Fibroblast of peridontal ligament (primary cell): ENCODE results near the gene LDLRAD4.
A peak's percentile ranks its signal among the peaks of the same experiment; 100 is the strongest.

Source experiments
- DNase-seq: peaks from one replicate; pipeline ENCODE4 v3.0.0-alpha.2; 2010; ENCODE audit errors: extremely low read depth

The LDLRAD4 gene

GRCh38 chr18:13306583-13306982, 88.0 kb downstream of the LDLRAD4 start:
- DNase-seq, result no peak

GRCh38 chr18:13308369-13308768, 89.8 kb downstream of the LDLRAD4 start:
- DNase-seq, result no peak

- no peak for DNase-seq
Measured at GRCh38 chr18:13309031-13309747, 90.6 kb downstream of the LDLRAD4 start.

- DNase-seq, result no peak
Measured at GRCh38 chr18:13309748-13310670, 91.4 kb downstream of the LDLRAD4 start.

DNA sequence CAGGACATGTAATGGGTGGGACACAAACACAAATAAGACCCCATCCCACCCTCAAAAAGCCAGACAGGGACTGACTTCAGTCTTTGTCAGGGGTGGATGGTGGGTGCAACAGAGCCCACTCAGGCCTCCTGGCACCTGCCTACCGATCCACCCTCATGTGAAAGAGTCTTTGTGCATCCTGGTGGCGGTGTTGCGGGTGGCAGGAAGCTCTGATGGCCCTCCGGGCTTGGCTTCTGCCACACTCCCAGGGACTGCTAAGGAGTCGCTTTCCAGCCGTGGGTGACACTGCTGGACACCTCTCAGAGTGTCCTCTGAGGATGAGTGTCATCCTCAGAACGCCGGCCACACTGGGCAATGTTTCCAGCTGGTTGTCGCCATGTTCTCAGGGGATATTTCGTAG, 92.6 kb downstream of the LDLRAD4 start:
- DNase-seq, result no peak

DNA sequence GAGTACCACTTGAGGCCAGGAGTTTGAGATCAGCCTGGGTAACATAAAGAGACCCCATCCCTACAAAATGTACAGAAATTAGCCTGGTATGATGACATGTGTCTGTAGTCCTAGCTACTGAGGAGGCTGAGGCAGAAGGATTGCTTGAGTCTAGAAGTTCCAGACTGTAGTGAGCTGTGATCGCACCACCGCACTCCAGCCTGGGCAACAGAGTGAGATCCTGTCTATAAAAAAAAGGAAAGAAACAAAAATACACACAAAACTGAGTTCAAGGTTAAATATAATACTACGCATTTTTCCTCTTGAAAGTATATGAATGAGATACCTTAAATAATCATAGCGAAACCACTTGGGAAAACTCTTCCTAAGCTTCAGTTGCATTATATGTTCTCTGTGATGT, 94.0 kb downstream of the LDLRAD4 start:
- DNase-seq, result no peak

GRCh38 chr18:13313006-13313686, 94.6 kb downstream of the LDLRAD4 start:
- DNase-seq, result no peak

GRCh38 chr18:13315000-13315399, 96.4 kb downstream of the LDLRAD4 start:
- no peak for DNase-seq

DNA sequence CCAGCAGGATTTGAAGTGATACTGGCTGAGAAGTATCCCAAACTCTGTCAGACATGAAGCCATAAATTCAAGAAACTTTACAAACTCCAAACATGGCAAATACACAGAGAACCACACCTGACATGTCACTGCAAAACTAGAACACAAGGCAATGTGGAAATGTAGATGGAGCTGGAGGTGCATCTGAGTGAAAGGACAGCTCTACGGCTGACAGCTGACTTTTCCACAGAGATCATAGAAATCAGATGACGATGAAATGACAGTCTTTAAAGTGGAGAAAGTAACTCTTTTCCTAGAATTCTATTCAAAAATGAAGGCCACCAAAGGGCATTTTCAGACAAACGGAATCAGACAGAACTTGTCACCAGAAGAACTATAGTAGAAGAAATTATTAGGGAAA, 97.5 kb downstream of the LDLRAD4 start:
- DNase-seq, result no peak

GRCh38 chr18:13317801-13318200, 99.2 kb downstream of the LDLRAD4 start:
- no peak for DNase-seq

DNA sequence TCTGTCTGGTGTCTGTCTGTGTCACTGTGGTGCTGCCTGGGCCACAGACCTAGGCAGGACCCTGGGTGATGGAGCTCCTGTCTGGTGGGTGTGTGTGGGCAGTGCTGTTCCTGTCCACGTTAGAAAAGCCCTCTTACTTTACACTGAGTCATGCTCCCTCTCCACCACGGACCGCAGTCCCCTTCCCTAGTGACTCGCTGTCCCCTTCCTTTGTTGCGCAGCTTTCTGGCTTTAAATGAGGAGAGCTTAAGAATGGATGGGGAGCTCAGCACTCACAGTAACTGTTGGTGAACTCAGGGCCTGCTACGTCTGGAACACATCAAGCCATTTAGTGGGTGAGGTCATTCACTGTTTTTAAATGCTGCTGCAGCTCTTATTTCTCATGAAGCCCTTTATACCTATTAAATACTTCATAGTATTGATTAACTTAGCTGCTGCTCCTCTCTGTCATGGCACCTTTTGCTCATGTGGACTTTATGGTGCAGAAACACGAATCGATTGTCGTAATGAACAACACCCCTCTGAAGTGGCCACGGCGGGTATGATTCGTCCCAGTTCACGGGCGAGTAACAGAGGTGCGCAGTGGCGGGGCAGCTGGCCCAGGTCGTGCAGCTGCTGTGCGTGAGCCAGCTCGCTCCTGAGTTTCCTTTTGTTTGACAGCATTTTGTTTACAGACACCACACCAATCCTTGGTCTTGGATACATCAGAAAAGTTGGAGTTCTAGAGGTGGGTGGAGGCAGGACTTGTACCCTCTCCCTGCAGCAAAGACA, 100.4 kb downstream of the LDLRAD4 start:
- no peak for DNase-seq

- DNase-seq, result no peak
Measured at GRCh38 chr18:13319629-13320028, 101.1 kb downstream of the LDLRAD4 start.

DNA sequence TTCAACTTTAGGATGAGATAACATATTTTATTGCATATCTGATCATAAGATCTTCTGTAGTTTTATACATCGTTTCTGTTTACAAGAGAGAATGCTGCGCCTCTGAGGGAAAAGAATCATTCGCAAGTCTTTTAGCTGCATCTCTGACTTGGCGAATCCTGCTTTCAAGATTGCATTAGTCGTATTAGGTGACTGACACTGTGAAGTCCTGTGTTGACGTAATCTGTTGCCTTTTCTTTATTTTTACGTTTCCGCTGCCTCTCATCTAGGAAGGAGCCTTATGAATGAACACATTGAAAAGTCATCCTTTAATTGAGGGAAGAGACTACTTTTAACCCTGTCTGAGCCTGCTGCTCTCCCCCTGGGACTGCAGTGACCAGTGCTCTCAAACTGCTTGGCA, 101.5 kb downstream of the LDLRAD4 start:
- no peak for DNase-seq

DNA sequence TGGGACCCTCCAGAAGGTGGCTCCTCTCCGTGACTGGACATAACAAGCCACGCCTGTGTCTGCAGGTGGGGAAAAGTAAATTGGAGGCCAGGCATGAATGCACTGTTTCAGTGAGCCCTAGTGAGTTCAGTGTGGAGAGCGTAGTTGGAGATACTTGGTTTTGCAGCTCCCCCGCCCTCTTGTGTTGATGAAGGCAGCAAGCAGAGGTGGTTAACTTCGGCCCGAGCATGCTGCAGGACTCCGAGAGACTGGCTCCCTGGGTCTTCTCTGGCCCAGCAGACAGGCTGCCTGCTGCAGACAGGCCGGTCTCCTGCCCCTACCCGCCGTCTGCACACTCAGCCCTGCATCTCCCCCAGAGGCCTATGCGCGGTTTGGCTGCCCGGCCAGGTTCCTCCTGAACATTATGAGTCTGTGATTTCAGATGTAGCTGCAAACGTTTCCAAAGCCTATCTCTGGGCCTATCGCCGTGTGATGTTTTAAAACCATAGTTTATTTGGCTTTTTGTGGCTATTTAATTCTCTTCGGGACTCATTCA, 102.4 kb downstream of the LDLRAD4 start:
- DNase-seq, result no peak

DNA sequence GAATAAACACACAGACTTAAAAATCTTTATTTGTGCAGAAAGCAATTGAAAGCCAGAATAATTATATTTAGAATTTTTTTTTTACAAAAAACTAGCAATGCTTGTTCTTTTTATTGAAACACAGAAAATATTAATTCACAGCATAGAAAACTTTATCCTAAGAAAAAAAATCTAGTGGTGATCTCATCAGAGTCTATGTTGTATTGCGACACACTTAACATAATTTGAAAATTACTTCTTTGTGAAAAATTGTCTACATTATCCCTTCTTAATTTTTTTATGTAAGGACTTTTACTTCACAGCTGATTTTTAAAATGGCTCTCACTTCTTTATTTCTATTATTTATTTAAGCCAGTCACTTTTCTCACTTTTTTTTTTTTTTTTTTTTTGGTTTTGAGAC, 103.4 kb downstream of the LDLRAD4 start:
- peak; percentile 0 for DNase-seq

DNA sequence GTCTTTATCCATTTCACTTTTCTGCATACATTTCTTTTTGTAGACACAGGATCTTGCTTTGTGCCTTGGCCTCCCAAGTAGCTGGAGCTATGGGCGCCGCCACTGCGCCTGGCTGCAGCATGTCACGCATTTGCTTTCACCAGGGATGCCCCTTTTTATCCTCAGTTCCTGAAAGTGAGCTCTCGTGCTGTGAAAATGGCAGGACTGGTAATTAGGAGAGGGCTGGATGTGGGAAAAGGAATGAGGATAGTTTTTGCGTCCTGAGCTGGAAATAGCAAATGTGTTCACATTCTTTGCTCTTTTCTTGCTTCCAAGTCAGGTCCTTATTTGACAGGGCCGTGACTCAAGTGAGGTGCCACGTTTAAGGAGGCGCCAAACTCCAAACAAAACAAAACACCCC, 104.6 kb downstream of the LDLRAD4 start:
- DNase-seq, result no peak

DNA sequence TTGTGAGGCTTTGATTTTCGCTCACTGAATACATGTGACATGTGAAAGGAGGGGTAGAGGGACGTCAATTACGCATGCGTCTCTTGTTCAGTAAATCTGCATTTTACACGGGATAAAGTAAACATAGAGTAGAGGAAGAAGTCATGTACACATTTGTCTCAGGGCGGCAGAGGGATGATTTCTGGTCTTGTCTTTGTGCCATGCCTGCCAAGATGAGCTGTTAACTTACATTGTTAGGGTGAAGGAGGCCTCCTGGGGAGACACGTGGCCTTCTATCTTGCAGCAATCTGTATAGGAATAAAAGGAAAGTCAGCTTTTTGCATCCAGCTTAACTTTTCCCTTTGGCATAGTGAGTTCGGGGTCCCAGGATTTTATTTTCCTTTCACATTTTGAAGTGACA, 106.3 kb downstream of the LDLRAD4 start:
- no peak for DNase-seq

DNA sequence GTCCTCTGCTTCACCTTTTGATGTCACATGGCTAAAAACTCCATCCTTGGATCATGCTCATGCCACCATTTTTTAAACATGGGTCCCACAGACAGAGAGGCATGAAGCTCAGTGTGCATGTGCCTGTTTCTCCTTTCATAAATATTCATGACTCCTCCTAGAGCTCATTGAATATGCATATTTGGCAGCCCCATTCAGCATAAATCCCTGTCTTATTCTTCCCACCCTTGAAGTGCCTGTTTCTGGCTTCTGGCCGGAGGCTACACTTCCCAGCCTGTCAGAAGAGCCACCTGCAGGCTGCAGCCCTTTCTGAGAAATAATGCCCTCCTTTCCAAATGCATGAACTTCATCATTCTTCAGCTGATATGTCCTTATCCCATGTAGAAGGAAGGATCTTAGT, 109.7 kb downstream of the LDLRAD4 start:
- DNase-seq, result no peak

DNA sequence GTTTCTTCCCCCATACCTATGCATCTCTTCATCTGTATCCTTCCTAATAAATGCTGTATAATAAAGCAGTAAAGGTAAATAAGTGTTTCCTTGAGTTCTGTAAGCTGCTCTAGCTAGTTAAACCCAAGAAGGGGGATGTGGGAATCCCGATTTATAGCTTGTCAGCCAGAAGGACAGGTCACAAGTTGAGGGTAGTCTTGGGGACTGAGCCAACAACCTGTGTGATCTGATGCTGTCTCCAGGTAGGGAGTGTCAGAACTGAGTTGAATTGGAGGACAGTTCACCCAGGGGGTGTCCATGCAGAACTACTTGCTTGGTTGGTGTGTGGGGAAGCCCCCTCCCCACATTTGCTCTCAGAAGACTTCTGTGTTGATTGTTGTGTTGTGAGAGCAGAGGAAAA, 112.4 kb downstream of the LDLRAD4 start:
- DNase-seq, result no peak

- DNase-seq, result no peak
Measured at GRCh38 chr18:13331846-13332245, 113.3 kb downstream of the LDLRAD4 start.

DNA sequence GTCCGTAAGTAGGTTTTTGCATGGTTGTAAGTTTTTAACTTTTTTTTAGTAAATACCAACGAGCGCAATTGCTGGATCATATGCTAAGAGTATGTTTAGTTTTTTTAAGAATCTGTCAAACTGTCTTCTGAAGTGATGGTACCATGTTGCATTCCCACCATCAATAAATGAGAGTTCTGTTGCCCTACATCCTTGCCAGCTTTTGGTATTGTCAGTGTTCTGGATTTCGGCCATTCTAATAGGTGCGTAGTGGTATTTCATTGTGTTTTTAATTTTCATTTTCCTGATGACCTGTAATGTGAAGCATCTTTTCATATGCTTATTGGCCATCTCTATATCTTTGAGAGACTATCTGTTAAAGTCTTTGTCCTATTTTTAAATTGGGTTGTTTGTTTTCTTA, 114.3 kb downstream of the LDLRAD4 start:
- DNase-seq, result no peak

GRCh38 chr18:13335903-13336302, 117.3 kb downstream of the LDLRAD4 start:
- DNase-seq, result no peak
